Subcutaneous preadipocyte (primary cell): ENCODE data around the gene CD52. TPM values are rescaled to one million over a fixed set of nuclear protein-coding genes. Genes with fewer than 3 reads are reported as not detected.

Experiments used
- total RNA-seq: library from RNA; depleted of rRNA; stranded (reverse); fragments of >200 nt; gene quantifications from 2 replicates; pipeline ENCODE4 v1.2.3, GENCODE V29; 2012

Gene CD52, protein sequence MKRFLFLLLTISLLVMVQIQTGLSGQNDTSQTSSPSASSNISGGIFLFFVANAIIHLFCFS
- total RNA-seq = 0.98 TPM in 1 of 2 replicates, not detected in the other

DNA sequence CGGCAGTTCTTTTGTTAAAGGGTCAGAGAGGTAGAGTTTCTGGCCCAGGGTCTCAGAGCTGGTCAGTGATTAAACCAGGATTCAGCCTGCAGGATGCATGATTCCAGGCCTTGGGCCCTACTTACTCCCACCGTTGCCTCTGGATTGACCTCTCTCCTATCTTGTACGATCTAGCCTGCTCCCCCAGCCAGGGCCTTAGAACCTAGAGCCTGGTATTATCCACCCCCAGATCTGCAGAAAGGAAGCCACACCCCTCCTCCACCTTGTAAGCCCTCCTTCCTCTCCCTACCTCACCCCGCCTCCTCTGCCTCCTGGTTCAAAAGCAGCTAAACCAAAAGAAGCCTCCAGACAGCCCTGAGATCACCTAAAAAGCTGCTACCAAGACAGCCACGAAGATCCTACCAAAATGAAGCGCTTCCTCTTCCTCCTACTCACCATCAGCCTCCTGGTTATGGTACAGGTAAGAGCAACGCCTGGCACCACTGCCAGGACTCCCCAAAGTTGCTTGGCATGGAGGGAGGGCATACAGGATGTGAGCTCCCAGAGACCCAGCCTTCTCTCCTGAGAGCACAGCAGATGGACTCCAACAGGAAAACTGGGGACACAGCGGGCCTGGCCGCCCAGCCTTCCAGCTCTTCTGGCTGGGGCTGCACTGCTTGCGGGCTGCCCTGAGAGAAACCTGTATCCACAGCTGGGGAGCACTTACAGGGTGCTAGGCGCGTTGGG, at the start of gene CD52:
CD52 (plus strand) TSS at position 347 of the 726 bp plus-strand sequence; CDS start at position 407, 60 bp downstream.

DNA sequence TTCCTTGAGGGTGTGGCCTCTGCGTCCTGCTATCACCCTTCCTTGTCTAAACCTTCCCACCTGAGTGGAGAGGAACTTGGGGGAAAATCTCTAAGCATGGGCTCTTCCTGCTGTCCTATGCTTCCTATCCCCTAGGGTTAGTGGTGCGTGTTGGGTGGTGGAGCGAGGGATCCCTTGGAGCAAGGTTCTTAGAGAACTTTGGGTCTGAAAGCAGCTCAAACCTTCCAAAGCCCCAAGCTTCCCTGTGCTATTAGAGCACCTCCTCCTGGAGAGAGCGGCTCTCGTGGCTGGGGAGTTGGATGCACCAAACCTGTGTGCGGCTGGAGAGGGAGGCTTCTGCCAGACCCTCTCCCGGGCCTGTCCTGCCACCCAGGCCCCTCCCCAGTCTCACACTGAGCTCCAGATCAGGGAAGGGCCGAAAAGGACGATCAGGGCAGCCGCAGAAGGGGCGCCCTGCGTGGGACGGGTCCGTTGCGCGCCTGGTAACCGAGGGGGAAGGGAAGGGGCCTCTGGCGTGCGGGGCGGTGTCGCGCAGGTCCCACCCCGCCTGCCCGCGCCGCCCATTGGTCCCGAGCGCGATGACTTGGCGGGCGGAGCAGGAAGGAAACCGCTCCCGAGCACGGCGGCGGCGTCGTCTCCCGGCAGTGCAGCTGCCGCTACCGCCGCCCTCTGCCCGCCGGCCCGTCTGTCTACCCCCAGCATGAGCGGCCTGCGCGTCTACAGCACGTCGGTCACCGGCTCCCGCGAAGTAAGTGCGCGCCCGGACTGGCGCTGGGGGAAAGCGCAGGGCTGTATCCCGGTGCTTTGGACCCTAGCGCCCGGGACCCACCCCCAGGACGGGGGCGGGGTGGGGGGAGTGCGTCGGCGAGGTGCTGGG, 38.1 kb upstream of the CD52 start, which contains the start of gene SH3BGRL3:
SH3BGRL3 (plus strand) TSS at position 631 of the 877 bp plus-strand sequence; CDS start at position 701, 70 bp downstream.

DNA sequence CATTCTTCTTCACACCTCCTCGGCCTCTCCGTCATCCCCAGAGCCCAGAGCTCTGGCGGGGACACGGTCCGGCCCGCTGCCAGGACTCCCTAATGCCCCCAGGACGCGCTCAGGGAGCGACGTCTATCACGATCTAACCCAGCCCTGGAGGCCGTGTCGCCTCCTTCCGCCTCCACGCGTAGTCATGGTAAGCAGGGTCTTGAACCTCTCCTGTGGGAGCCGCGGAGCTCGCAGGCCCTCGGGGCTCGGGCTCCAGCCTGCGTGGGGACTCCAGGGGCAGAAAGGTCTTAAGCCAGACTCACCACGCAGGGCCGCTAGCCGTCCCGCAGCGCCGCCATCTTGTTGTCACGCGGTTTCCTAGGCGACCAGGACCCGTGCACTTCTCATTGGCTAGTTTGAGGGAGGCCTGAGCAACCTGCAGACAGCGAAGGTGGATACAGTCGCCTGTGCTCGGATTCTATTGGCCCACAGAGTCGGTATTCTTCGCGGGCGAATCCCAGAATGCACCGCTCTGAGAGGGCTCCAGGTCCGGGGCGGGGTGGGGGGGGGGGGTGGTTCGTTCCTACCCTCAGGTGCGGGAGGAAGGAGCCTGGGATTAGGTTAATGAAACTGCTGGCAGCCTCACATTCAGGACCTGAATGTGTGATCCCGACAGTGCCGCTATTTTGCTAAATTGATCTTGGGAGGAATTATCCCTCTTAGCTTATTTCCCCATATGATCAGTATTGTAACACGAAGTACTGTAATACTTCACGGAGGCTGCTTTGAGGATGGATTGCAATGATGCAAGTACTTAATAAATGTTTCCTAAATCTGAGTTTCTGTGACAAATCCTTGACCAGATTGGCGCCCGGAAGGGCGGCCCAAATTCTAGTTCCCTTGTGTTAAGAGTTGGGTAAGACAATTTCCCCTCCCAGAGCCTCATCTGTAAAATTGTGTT, 11.2 kb upstream of the CD52 start, which contains the start of gene UBXN11:
UBXN11 (minus strand) TSS at position 347 of the 940 bp plus-strand sequence. CDS start 3,753 bp downstream, outside the sequence.

DNA sequence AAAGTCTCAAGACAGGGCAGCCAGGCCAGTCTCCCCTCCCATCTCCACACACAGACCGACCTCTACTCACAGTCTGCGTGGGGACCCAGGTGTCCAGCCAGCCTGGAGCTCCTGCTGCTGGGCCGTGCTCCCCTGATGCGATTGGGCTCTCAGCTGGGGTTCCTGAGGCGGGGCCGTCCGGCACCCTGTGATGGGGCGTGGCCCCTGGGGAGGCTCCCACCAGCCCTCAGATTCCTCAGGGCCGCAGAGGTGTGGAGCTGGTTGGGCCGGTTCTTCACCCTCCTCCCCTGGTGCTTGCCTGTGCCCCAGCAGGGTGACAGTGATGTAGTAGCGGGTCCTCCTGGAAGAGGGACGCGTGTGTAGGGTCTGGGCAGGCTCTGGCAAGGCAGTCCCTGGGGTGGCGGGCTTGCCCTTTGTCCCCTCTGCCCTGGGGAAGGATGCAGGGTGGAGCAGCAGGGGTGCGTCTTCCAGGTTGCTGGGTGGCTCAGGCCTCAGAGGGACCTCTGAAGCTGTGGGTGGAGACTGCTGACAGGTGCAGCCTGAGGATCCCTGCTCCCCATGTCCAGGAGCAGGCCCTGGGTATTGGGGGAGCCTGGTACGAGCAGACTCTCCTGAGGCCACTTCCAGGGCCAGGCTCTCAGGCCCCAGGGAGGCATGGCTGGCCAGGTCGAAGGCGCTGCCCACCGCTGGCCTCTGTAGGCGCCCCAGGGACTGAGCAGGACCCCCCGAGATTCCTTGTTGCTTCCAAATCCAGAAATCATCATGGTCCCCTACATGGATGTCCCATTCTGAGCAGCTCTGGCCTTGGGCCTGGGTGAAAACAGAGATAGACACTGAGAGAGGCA, 36.4 kb downstream of the CD52 start, which contains the start of gene CRYBG2:
CRYBG2 (minus strand) TSS at position 155 of the 845 bp plus-strand sequence. CDS start 7,473 bp downstream, outside the sequence.

Other genes starting within 250 kb of the CD52 start
- 2.9 and 4.7 TPM in 2 replicates for gene PDIK1L, start 206.1 kb upstream of the CD52 start, total RNA-seq
- not detected in 2 replicates for gene FAM110D, start 158.9 kb upstream of the CD52 start, total RNA-seq
- gene C1orf232, start 149.0 kb upstream of the CD52 start, total RNA-seq = not detected in 2 replicates
- 23.7 and 37.5 TPM in 2 replicates for gene ZNF593, start 148.1 kb upstream of the CD52 start, total RNA-seq
- gene ZNF593OS, start 146.1 kb upstream of the CD52 start, total RNA-seq = under 0.01 TPM in 1 of 2 replicates, not detected in the other
- under 0.01 TPM in 1 of 2 replicates, not detected in the other for gene CNKSR1, start 140.5 kb upstream of the CD52 start, total RNA-seq
- not detected in 2 replicates for gene CATSPER4, start 127.4 kb upstream of the CD52 start, total RNA-seq
- gene CEP85, start 83.8 kb upstream of the CD52 start, total RNA-seq = 6.6 and 15.6 TPM in 2 replicates
- 66.3 and 69.1 TPM in 2 replicates for gene SH3BGRL3, start 37.9 kb upstream of the CD52 start, total RNA-seq
- 6.5 and 8.8 TPM in 2 replicates for gene UBXN11, start 11.3 kb upstream of the CD52 start, total RNA-seq
- gene CRYBG2, start 36.2 kb downstream of the CD52 start, total RNA-seq = not detected in 2 replicates
- not detected in 2 replicates for gene ZNF683, start 54.8 kb downstream of the CD52 start, total RNA-seq
- not detected in 2 replicates for gene LIN28A, start 92.9 kb downstream of the CD52 start, total RNA-seq
- 49.6 and 49.9 TPM in 2 replicates for gene DHDDS, start 114.4 kb downstream of the CD52 start, total RNA-seq
- 273 and 293 TPM in 2 replicates for gene HMGN2, start 154.5 kb downstream of the CD52 start, total RNA-seq
- gene RPS6KA1, start 211.8 kb downstream of the CD52 start, total RNA-seq = 3.7 and 7.0 TPM in 2 replicates